HG03196 (cell line): ENCODE measurements around the gene TSFM.

ENCODE experiments used
- ATAC-seq: cut with Tn5 transposase; IDR thresholded peaks from one replicate; pipeline ENCODE4 v1.9.1; 2021; ENCODE audit not compliant: unreplicated experiment

The TSFM gene

DNA sequence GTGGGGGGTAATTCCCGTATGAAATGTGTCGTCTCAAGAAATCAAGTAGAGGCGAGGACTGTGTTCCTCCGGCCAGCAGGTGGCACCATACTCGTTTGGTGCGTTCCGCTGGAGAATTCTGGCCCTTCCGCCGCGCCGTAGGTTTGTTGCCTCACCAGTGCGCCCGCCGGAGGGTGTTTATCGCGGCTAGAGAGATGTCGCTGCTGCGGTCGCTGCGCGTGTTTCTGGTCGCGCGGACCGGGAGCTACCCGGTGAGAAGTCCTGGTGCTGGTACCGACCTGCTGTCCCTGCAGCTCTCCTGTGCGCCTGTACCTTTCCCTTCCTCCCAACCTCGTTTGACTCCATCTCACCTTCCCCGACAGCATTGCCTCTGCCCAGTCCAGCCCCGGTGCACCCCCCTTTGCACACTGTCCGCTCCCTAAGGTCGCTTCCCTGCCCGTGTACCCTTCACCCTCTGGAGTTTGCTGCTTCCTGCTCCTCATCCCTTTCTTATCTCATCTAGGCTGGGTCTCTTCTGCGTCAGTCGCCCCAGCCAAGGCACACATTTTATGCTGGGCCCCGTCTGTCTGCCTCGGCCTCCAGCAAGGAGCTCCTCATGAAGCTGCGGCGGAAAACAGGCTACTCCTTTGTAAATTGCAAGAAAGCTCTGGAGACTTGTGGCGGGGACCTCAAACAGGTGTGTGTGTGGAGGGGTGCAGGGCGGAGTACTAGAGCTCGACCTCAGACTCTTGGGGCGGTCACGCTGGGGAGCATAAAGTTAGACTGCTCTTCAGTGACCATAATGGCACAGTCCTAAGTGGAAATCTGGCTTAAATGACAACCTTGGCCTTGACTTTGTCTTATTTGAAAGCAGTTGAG lies at the start of gene TSFM:
Gene TSFM (plus strand): TSS at position 180 of the 858 bp plus-strand sequence. CDS start 15 bp downstream, at position 195.
- peak; percentile 85 for ATAC-seq

DNA sequence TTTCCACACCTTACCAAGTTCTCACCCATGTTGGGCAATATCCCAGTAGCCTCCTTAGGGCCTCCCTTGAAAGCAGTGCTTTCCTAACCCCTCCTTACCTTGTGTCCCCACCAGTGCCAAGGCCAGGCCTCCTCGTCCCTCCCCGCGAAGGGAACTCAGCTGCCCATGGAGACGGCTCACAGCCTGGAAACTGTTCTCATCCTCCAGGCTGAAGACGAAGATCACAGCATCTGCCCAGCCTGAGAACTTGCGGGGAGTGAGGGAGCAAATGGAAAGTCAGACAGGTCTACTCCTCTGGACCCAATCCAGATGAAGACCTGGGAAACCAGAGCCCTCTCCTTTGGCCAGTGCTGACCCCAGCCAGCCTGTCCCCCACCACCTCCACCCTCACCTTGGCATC lies 48.7 kb upstream of the TSFM start:
- no peak for ATAC-seq

DNA sequence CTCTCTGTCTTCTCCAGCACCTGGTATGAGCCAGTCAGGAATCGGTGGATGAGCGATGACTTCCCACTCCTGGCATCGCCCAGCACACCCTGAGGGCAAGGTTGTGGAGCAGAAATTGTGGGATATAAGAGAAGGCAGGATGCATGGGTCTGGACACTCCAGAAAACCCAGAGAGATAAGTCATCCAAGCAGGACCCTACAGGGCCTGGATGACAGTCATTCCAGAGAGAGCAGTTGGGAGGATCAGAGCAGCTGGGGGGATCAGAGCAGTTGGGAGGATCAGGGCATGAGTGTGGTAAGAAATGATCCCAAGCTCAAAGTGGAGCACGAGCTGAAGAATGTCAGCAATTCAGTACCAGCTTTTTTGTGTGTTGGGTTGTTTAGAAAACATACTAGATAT lies 48.0 kb upstream of the TSFM start:
- no peak for ATAC-seq

DNA sequence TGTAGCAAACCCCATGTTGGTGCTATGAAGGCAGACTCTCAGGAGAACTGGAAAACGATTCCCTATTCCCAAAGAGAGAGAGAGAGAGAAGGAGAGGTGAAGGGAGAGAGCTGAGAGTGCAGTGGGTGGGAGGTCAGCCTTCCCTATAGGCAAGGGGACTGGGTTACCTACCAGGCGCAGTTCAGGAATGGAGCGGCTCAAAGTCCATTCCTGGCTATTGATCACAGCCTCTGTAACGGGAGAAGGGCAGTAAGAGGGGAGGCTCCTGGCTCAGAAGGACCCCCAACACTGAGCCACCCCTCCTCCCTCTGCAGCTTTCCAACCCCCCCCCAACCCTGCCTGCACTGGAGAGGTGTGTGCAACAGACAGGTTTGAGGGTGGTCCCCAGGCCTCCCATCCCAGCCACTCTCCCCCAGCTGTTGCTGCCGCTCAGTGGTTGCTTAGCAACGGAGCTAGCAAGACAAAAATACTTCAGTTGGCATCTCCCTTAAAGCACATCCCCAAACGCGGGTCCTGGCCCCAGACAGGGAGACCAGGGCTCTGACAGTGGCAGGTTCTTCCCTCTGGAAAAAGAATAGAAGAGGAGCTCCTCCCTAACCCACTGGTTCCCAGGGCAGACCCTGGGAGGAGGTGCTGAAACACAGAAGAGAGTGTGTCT lies 47.3 kb upstream of the TSFM start:
- no peak for ATAC-seq

DNA sequence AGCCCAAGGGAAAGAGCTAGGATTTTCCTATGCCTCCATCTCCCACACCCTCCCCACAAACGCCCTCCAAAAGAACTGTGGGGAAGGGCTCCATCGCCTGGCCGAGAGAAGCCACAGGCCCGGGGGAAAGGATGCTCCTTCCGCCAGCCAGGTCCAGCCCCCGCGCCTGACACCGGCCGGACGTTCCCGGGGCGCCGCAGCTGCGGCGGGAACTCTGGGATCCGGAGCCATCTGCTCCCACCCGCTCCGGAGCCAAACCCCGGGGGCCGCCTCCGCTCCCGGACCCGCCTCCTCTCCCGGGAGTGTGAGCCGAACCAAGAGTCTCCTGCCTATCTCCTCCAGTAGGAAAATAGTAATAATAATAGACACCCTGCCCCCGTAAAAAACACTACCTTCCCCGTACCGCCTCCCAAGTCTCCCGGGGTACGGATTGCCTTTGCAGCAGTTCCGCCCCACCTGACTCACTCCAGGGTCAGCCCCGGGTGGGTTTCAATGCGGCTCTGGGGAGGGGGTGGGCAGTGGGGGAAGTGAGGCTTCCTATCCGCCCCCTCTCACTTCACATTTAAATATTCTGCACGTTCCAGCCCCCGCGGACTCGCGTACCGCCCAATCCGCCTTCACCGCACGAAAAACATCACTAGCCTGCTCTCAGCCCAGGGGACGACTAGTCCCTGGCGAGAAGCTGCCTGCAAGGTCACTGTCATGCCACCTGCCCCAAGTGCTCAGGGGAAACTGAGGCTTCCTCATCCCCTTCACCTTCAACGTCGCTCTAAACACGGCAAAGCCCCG lies 46.4 kb upstream of the TSFM start:
- ATAC-seq: no peak

DNA sequence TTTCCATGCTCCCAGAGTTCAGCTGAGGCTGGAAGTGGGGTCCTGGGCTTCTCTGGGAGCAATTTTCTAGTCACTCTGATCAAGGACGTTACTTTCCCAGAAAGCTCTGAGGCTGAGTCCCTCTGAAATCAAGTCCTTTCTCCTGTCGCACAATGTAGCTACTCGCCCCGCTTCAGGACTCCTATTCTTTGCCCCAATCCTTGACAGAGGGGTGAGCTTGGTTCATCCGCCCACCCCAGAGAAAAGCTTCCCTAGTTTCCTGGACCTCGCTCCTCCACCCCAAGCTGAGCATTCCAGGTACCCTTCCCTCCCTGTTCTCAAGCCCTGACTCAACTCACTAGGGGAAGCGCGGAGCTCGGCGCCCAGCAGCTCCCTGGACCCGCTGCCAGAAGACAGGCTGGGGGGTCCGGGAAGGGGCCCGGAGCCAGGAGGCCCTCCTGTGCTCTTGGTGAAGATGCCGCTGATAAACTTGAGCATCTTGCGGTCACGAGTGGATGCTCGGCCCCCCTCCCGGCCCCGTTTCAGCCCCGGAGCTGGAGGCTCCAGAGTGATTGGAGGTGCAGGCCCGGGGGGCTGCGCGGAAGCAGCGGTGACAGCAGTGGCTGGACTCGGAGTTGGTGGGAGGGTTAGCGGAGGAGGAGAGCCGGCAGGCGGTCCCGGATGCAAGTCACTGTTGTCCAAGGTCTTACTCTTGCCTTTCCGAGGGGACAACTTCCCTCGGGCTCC lies 45.7 kb upstream of the TSFM start:
- no peak for ATAC-seq

DNA sequence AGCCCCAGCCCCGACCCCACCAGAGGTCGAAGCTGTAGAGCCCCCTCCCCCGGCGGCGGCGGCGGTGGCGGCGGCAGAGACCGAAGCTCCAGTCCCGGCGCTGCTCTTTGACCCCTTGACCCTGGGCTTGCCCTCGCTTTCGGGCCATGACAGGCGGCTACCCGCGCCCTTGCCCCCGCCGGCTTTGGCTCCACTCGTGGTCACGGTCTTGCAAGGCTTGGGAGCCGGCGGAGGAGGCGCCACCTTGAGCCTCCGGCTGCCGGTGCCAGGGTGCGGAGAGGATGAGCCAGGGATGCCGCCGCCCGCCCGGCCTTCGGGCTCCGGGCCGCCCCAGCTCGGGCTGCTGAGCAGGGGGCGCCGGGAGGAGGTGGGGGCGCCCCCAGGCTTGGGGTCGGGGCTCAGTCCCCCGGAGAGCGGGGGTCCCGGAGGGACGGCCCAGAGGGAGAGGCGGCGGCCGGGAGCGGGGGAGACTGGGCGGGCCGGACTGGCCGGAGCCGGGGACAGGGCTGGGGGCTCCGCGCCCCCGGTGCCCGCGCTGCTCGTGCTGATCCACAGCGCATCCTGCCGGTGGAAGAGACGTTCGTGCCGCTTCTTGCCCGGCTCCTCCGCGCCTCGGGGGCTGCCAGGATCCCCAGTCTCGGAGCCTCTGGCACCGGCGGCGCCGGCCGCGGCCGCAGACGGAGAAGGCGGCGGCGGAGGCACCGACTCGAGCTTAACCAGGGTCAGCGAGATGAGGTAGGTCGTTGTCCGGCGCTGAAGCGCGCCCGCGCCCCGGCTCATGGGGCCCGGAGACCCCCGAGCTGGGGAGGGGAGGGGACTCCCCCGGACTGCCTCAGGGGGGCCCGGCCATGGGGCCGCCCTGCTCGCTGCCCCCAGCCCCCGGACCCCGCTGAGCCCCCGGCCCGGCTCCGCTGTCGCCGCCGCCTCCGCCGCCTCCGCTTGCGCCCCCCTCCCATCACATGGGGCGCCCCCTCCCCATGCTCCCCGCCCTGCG lies 44.8 kb upstream of the TSFM start:
- ATAC-seq: no peak

DNA sequence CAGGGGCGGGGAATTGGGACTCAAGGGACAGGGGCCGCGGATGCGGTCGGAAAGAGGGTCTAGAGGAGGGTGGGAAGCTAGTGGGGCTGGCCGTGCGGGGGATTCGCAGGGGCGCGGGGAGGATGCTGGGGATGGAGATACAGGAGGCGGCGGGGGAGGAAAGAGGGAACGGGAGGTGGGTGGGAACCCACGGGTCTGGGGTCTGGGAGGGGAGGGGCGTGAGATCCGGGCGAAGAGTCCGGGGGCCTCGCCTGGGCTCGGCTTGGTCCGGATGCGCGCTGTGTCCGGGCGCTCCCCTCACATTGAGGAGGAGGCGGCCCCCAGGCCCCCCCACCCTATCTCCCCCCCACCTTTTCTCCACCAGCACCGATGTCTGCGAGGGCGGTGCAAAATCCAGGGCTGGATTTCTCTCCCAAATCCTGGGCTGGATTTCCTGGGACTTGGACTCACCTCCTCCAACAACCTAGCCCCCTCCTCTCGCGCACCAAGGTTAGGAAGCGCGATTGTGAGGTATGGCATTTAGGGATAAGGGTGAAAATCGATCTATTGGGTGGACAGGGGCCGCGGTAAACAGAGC lies 43.8 kb upstream of the TSFM start, which contains the start of gene AGAP2:
Gene AGAP2 (minus strand): TSS at position 82 of the 577 bp plus-strand sequence. CDS start 496 bp downstream, outside the sequence.
- no peak for ATAC-seq

DNA sequence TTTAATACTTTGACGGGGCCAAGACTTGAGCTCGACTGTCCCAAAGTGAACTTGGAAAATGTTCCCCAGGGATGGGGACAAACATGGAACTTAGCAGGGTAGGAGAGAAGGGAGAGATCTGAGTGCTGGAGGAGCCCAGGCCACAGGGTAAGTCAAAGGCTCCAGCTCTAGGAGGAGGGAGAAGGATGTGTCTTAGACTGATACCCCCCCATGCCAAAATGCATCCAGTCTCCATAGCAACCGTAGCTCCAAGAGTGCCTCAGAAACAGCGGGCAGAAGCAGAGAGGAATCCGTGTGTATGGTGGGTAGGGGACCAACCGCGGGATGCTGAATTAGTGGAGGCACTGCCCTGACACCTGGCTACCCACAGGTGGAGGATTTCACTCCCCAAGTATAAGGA lies 43.2 kb upstream of the TSFM start:
- ATAC-seq: no peak

DNA sequence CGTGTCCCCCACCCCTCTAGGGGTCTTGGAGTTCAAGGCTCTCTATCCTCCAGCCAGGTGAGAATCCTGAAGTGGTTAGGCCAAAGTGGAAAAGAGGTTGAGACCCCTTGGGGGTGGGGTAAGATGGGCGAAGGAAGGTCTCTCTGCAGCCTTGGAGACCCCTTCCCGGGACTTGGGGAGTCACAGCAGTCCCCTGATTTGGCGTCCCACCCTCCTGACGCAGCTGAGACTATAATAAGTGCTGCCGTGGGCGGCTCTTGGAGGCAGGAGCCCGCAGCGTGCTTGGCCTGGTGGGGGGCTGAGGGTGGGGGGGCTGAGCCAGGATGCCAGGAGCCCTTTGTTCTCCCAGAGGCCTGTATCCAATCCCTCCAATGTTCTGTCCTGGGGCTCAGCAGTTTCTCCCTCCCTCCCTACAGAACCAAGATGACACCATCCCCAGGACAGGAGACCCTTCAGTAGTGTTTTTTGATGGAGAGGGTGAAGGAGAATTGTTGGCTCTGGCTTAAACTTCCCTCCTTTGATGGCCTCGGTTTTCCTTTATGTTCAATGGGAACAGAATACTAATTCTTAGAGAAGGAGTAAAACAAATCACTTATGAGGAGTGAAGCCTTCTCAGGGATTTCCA lies 42.6 kb upstream of the TSFM start:
- ATAC-seq: no peak

DNA sequence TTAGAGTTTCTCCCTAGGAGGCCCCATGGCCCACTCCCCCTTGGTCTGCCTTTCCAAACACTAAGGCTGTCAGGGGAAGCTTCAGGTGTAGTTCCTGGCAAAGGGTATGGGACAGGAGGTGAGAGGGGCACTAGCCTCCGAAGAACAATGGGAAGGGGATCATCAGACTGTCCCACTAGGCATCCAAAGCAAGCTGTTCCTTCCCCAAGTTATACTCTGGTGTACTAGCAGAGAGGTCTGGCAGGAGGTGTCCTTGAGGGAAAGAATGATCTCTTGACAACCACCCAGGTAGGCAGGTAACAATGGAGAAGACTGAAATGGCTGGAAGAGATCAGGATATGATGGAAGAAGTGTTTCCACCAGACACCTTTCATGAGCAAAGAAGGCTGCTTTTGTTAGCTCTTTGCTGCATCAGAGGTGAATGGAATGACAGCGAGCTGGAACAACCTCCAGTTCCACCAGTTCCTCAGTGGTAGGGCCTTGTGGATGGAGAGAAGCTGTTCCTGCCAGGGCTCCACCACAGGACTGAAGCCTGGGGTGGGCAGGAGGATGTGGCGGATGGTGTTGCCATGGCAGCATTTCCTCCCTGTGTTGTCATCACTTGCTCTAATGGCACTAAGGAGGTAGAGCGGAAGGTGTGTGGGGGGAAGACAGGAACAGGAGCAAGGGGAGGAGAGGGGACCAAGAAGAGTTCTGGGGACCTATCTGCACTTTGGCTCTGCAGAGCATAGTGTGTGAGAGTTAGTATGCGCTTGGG lies 41.8 kb upstream of the TSFM start:
- ATAC-seq: peak; percentile 51

DNA sequence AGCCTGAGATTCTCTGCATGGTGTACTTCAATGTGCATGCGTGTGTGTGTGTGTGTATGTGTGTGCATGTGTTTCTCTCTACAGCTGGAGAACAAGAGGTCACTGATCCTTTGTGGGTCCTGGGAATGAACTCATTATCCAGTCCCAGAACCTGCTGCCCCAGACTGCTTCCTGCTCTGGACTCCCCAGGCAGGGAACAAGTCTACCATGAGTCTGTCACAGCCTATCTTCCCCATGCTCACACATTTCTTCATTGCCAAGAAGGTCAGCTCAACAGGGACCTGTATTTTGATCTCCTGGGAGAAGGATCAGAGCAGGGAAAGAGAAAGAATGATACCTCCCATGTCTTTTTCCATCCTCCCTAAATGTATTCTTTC lies 41.2 kb upstream of the TSFM start:
- no peak for ATAC-seq

DNA sequence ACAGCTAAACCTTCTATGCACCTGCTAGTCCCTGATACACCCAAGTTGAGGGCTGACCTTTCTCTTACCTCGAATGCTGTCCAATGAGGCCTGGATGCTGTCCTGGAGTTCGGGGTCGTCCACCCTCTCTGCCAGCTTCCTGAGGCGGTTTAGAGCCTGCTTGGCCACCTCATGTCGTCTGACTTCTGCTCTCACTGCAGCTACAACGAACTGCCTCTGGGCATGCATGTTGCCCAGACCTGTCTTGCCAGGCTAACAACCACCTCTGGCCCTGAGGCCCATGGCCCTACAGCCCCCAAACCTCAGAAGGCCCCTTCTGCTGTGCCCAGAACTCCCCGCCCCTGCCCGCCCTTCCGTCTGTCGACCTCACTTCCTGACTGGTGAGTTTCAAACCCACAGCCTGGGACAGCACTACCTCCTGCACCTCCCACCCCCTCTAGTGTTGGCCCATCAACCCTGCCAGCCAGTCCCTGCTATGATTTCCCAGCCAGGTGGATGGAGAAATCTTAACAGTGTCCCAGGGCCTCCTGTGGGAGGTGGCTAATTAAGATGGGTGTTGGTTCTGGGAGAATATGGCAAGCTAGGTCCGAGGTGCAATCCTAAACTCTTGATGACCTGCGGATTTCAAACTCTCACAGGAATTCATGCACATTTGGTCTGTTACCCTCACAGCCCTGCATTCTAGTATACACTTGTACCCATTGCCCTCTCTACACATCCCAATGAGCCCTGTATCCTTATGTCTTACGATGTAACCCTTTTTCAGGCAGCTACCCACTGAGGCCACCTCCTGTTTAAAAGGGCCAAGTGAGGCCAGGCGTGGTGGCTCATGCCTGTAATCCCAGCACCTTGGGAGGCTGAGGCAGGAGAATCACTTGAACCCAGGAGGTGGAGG lies 40.5 kb upstream of the TSFM start:
- peak; percentile 53 for ATAC-seq

DNA sequence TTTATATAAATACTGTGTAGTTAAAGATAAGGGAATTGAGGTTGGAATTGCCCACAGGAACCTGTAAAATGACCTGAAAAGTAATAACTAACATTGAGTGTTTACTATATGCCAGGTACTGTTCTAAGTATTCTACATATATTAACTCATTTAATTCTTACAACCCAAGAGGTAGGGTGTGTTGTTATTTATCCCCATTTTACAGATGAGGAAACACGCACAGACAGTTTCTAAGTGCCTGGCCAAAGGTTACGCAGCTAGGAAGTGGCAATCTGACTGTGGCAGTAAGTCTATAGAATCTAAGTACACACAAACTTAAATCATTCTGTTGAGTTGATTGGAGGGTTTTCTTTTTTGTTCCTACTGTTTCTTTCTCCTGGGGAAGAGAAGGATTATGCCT lies 38.8 kb upstream of the TSFM start:
- ATAC-seq: no peak

DNA sequence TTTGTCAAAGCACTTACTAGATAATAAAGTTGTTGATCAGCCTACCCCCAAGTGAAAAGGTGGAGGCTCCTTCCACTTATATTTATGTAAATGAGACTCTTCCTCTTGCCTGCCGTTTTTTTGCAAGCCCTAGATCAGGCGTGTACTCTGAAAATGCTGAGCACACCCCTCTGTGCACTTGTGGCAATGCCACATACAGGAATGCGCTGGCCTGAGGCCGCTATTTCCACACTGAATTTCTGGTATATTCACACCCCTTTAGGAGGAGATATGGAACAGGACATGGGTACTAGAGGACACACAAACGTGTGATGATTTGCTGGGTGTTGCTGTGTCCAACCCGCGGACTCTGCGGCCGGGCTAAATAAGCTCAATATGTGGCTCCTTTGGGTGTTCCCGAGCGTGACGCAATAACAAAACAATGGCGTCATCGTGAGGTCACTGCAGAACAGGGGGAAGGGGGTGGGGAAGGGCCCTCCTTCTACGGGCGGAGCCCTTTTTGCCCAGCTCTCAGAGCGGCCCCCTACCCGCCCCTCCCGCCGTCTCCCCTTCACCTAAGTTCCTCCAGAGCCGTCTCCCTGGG lies 38.3 kb upstream of the TSFM start:
- peak; percentile 22 for ATAC-seq

DNA sequence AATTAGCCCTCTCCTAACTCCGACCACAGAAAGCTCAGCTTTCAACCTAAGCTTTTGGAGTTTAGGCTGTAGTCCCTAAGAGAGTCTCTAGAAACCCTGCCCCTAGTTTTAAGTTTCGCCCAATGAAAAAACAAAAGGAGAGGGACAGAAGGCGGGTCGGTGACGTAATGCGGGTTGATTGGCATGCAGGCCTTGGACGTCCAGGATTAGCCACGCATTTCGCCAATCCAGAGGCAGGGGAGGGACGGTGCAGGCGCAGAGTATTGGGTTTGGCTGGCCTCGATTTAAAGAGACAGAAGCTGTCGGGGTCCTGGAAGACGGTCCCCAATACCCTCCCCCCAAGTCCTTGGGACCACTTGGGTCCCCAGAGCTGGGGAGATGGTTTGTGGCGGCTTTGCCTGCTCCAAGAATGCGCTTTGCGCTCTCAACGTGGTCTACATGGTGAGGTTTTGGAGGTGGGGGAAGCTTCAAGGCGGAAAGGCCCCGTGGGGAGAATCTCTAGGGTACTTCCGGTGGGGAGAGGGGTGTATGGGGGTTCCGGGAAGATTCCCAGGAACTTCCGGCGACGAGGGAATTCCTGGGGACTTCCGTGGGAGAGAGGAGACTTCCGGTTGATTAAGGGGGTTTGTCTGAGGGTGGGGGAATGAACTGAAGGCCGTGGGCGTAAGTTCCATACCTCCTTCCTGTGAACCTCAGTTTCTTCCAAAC lies 37.7 kb upstream of the TSFM start, which contains the start of gene TSPAN31:
Gene TSPAN31 (plus strand): TSS at position 263 of the 708 bp plus-strand sequence. CDS start 116 bp downstream, at position 379.
- ATAC-seq: peak; percentile 68
